Pancreas (tissue), 10 donors: ENCODE results near the gene HOXA4. TPM values are rescaled to one million over a fixed set of nuclear protein-coding genes. Genes with fewer than 3 reads are reported as not detected.

Source experiments
- ATAC-seq, 4 donors: fragments of 200-7000 bp; cut with Tn5 transposase; one replicate each; pipeline versions ENCODE4 v1.8.0 to v1.9.1; 2020; ENCODE audit warnings: mild to moderate bottlenecking in 4 of 4, moderate library complexity in 4 of 4
- DNase-seq, 6 donors: peaks; one replicate each; pipeline ENCODE4 v3.0.0-alpha.2; 2020
- FAIRE-seq: peaks from 2 replicates; lab custom pipeline; 2012; peaks lifted over from hg19 to GRCh38; lab: Jason Lieb, UNC
- H3K27ac ChIP-seq, 4 donors: fragments of 200-600 bp; sonication (generic); 1 replicate in 3 of 4; 2 replicates in 1 of 4; pipeline versions ENCODE4 v1.5.0 to v1.8.0; 2020
- H3K27me3 ChIP-seq, 4 donors: fragments of 200-600 bp; one replicate each; pipeline ENCODE4 v1.8.0; 2021
- H3K36me3 ChIP-seq, 3 donors: fragments of 200-600 bp; sonication (generic) in 1 of 3; one replicate each; pipeline versions ENCODE4 v1.5.0 to v1.8.0; 2020 to 2021
- H3K4me1 ChIP-seq, 3 donors: fragments of 200-600 bp; one replicate each; pipeline ENCODE4 v1.8.0; 2021
- H3K4me3 ChIP-seq, 4 donors: fragments of 200-600 bp; sonication (generic) in 2 of 4; one replicate each; pipeline versions ENCODE4 v1.5.0 to v1.8.0; 2020 to 2021
- H3K9me3 ChIP-seq, 4 donors: fragments of 200-600 bp; one replicate each; pipeline ENCODE4 v1.8.0; 2021
- CTCF ChIP-seq, 4 donors: fragments of 200-600 bp; sonication (generic) in 3 of 4; IDR thresholded peaks; one replicate each; pipeline versions ENCODE4 v1.5.0 to v1.8.0; 2021; ENCODE audit warnings: antibody characterized with exemption in 4 of 4
- WGBS, 2 donors: extraction: QIAGEN DNeasy Blood & Tissue Kit; methylation state at CpG; one replicate each; pipeline ENCODE4 v1.1.7; 2013; 5-methylcytosine and 5-hydroxymethylcytosine counted together
- intact Hi-C, 3 donors: fragments of 100-400 bp; cut with DNase I; formaldehyde crosslinking; loops; one replicate each; pipeline versions ENCODE4 v1.11.1 to v1.14.2; 2022
- polyA plus RNA-seq, 2 donors: library from polyadenylated mRNA; stranded (reverse); fragments of 200-250 nt; gene quantifications; one replicate each; pipeline ENCODE4 v1.2.3, GENCODE V29; 2013
- total RNA-seq, 6 donors: library from RNA; stranded (reverse); fragmentation: NEBNext Ultra II Directional in 4 of 6; extraction: Animal tissue kit (Norgen Biotek cat#: 25700) in 4 of 6; gene quantifications; one replicate each; pipeline versions ENCODE4 v1.2.1 to v1.2.4, GENCODE V29; 2021 to 2023
- donor health status: healthy with polysubstance abuse.
- donor health status: DM: no; HTN: no; CAD: no; lungs with moderate emphysema.
- donor health status: DM: no; HTN: no; CAD: no.
- donor health status: control.
- donor health status: control.
- donor health status: Bipolar disorder and iron deficiency.
- donor health status: DM: yes; HTN: yes; CAD: no.
- donor health status: DM: no; HTN: no; CAD: no.
- donor health status: DM: no; HTN: no; CAD: no.
- donor health status: DM: yes; HTN: yes; CAD: no.

The HOXA4 gene
- total and polyA plus RNA-seq, 8 donors = 0.19 to 2.4 (median 0.58) TPM

DNA sequence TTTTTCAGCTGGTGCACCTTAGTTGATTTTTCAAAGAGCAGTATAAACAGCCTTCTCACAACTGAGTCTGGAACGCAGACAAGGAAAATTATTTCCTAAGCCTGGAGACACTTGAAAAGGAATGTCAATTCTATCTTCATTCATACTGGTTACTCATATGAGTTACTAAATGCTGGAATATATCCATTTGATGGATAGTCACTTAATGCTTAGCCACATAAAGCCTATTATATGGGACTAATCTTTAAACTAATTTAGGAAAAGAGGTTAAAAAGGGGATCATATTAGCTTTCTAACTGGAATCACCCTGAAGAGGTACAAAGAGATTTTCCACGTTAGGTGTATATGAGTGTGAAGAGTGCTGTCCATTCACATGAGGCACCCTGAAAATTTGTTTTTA is 1.7 kb upstream of the HOXA4 start:
- no peak for TF ChIP-seq CTCF (IDR thresholded peaks at IDR 0.05)
- WGBS, 2 donors = 23 to 28% methylated on average over 2 of the region's 2 CpGs
- ATAC-seq (no peak), DNase-seq (no peak), FAIRE-seq (no peak)
- H3K9me3 ChIP-seq = no peaks in the 10 kb centered on the region
- intact Hi-C loops = no loop called here
- H3K4me1 ChIP-seq = no peaks in the 10 kb centered on the region
- no peak overlapping the region for H3K4me3 ChIP-seq
- H3K27ac ChIP-seq = no peak overlapping the region
- peaks cover 0 to 78% (median 15%) of the 10 kb centered on the region in 4 donors for H3K27me3 ChIP-seq
- no peaks in the 10 kb centered on the region for H3K36me3 ChIP-seq

DNA sequence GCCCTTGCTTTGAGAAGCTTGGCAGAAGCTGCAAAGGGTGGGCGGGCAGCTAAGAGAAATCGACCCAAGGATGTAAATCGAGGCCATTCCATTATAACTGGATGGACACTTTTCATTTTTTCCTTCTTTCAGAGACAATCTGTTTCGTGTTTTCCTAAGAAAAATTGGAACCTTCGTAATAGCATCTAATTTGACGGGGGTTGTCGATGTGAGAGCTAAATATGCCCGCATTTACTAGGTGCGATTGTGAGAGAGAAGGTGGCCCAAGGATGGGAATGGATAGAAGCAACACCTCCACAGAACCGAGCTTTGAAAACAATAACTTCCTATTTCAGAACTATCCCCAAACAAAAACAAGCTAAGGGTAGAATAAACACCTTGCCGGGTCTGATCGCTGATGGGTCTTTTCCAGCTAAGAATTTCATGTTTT is 848 bp upstream of the HOXA4 start:
- Histone ChIP-seq H3K4me1 (no peaks in the 10 kb centered on the region), H3K27me3 (peaks cover 0 to 75% (median 15%) of the 10 kb centered on the region in 4 donors), H3K27ac (peak overlapping the region in 1 of 4 donors; percentile 50), H3K4me3 (peak overlapping the region in 1 of 4 donors; percentile 46), H3K36me3 (no peaks in the 10 kb centered on the region), H3K9me3 (no peaks in the 10 kb centered on the region)
- no peak for TF ChIP-seq CTCF (IDR thresholded peaks at IDR 0.05)
- intact Hi-C loops = no loop called here
- ATAC-seq = no peak
- no peak for FAIRE-seq
- 15 to 18% methylated on average over 12 of the region's 12 CpGs for WGBS, 2 donors
- no peak for DNase-seq

GRCh38 chr7:27129729-27130539 is 623 bp downstream of the HOXA4 start:
- H3K4me1 ChIP-seq = no peaks in the 10 kb centered on the region
- no peaks in the 10 kb centered on the region for H3K9me3 ChIP-seq
- no peak for TF ChIP-seq CTCF (IDR thresholded peaks at IDR 0.05)
- WGBS, 2 donors = 5 to 10% methylated on average over 39 to 72 of the region's 72 CpGs
- H3K27me3 ChIP-seq = peaks cover 0 to 70% (median 15%) of the 10 kb centered on the region in 4 donors
- ATAC-seq (peak in 2 of 4 donors; percentile 9 to 34), FAIRE-seq (no peak), DNase-seq (no peak)
- no peaks in the 10 kb centered on the region for H3K36me3 ChIP-seq
- intact Hi-C loops = no loop called here
- H3K4me3 ChIP-seq = peak overlapping the region in 2 of 4 donors; percentile 26 to 46
- peak overlapping the region in 2 of 4 donors; percentile 43 to 50 for H3K27ac ChIP-seq

DNA sequence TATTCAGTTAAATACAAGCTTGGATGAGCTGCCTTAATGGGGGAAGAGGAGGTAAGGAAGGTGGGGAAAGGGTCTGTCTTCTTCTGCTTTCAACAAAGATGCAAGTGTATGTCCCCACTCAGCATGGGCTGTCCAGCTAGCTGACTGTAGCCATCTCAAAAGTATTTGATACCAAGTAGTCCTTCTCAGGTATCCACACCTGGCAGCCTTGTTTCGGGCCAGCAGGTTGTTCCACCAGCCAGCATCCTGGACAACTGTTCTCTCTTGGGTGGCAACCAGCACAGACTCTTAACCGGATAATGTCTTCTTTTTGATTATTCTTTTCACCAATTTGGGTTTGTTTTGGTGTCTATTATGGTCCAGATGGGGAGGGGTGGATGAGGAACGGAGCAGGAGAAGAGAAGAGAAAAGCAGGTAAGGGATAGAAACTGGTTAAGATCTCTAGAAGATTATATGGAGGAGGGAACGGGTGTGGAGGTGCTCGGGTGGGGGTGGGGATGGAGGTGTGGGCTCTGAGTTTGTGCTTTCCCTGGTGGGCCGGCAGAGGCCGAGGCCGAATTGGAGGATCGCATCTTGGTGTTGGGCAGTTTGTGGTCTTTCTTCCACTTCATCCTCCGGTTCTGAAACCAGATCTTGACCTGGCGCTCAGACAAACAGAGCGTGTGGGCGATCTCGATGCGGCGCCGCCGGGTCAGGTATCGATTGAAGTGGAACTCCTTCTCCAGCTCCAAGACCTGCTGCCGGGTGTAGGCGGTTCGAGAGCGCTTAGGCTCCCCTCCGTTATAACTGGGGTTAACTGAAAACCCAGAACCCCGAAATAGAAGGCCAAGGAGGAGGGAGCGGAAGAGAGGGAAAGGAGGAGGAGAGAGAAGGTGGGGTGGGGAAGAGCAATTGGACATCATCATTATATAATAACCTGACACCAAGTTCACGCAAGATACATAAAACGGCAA is 1.5 kb downstream of the HOXA4 start:
- H3K9me3 ChIP-seq = no peaks in the 10 kb centered on the region
- intact Hi-C loops = no loop called here
- WGBS, 2 donors = 14 to 27% methylated on average over 28 of the region's 28 CpGs
- ATAC-seq (no peak), FAIRE-seq (no peak), DNase-seq (no peak)
- TF ChIP-seq CTCF (IDR thresholded peaks at IDR 0.05) = no peak
- H3K4me3 ChIP-seq = peak overlapping the region in 1 of 4 donors; percentile 46
- H3K36me3 ChIP-seq = no peaks in the 10 kb centered on the region
- H3K27me3 ChIP-seq = peaks cover 0 to 75% (median 15%) of the 10 kb centered on the region in 4 donors
- H3K4me1 ChIP-seq = no peaks in the 10 kb centered on the region
- H3K27ac ChIP-seq = no peak overlapping the region
